HCT116 (cell line): ENCODE data around the gene AGPS. TPM values are rescaled to one million over a fixed set of nuclear protein-coding genes. Genes with fewer than 3 reads are reported as not detected.

Source experiments
- ATAC-seq: fragments of 200-7000 bp; cut with Tn5 transposase; 2 replicates; pipeline ENCODE4 v1.9.1; 2020; ENCODE audit warnings: mild to moderate bottlenecking, moderate library complexity
- BruUV-seq: library from RNA; stranded (reverse); fragments of 400-500 nt; replicated peaks from 2 replicates; lab custom pipeline; 2021; lab: Mats Ljungman, UMichigan
- CTCF ChIA-PET: fragments of 300-600 bp; sonication (Branson Sonifier 250); formaldehyde crosslinking; loops from one replicate; lab custom pipeline; 2021; ENCODE audit warnings: antibody characterized with exemption; lab: Charles Lee
- POLR2A ChIA-PET: fragments of 300-600, 350-600 bp; sonication (Branson Sonifier 250); formaldehyde crosslinking; loops from one replicate; lab custom pipeline; 2021; ENCODE audit warnings: antibody characterized with exemption; lab: Charles Lee
- RAD21 ChIA-PET, 2 experiments: fragments of 300-600 bp; sonication (Branson Sonifier 250); formaldehyde crosslinking; loops; one replicate each; lab custom pipeline; 2023; ENCODE audit warnings: low total read pairs in 2 of 2; ENCODE audit not compliant: uncharacterized antibody in 2 of 2, unreplicated experiment in 2 of 2, low non-redundant PET in 1 of 2; lab: Charles Lee
- DNase-seq: peaks from one replicate; pipeline ENCODE4 v3.0.0-alpha.2; 2010; ENCODE audit warnings: low read depth, low spot score
- H2AFZ ChIP-seq: fragments of 200-600 bp; shearing (Covaris generic), sonication (generic); 2 replicates; pipeline ENCODE4 v1.6.1; 2017; ENCODE audit warnings: low read depth, mixed run types, mixed read lengths, antibody characterized with exemption, low read length; ENCODE audit not compliant: poor library complexity, severe bottlenecking
- H3K27ac ChIP-seq: 2 replicates; pipeline ENCODE4 v1.5.1; 2012; ENCODE audit warnings: low read depth, low read length
- H3K27me3 ChIP-seq: fragments of 200-600 bp; sonication (generic); 2 replicates; pipeline ENCODE4 v1.6.1; 2016; ENCODE audit warnings: mixed run types, low read length, mixed read lengths; ENCODE audit not compliant: insufficient read depth
- H3K36me3 ChIP-seq, 2 experiments: fragments of 200-500 bp in 1 of 2; fragments of 200-600 bp in 1 of 2; sonication (Bioruptor generic) in 1 of 2; sonication (generic) in 1 of 2; 2 replicates each; pipeline versions ENCODE4 v1.5.1 to v1.6.1; 2014 to 2016; ENCODE audit warnings: low read length in 2 of 2, inconsistent platforms in 1 of 2, mixed read lengths in 1 of 2, mixed run types in 1 of 2; ENCODE audit not compliant: insufficient read depth in 2 of 2, control insufficient read depth in 1 of 2
- H3K4me1 ChIP-seq, 2 experiments: fragments of 200-600 bp in 1 of 2; sonication (generic) in 1 of 2; 2 replicates each; pipeline versions ENCODE4 v1.5.1 to v1.6.1; 2012 to 2017; ENCODE audit warnings: low read length in 2 of 2, inconsistent platforms in 1 of 2, mild to moderate bottlenecking in 1 of 2, mixed read lengths in 1 of 2, mixed run types in 1 of 2, moderate library complexity in 1 of 2; ENCODE audit not compliant: insufficient read depth in 2 of 2, control insufficient read depth in 1 of 2
- H3K4me2 ChIP-seq: fragments of 200-600 bp; sonication (generic); 2 replicates; pipeline ENCODE4 v1.6.1; 2017; ENCODE audit warnings: mixed run types, low read length, mixed read lengths
- H3K4me3 ChIP-seq, 2 experiments: fragments of 200-600 bp in 1 of 2; sonication (generic) in 1 of 2; replicated peaks in 1 of 2; 2 replicates each; pipeline ENCODE4 v1.5.1; 2011 to 2016; ENCODE audit warnings: low read length in 2 of 2, control low read depth in 1 of 2, low read depth in 1 of 2, mild to moderate bottlenecking in 1 of 2, mixed read lengths in 1 of 2, mixed run types in 1 of 2
- H3K79me2 ChIP-seq: fragments of 200-600 bp; sonication (generic); 2 replicates; pipeline ENCODE4 v1.6.1; 2017; ENCODE audit warnings: mild to moderate bottlenecking, mixed run types, low read length, moderate library complexity, mixed read lengths; ENCODE audit not compliant: insufficient read depth
- H3K9ac ChIP-seq: fragments of 200-600 bp; sonication (generic); 2 replicates; pipeline ENCODE4 v1.6.1; 2016; ENCODE audit warnings: low read length, mixed read lengths
- H3K9me2 ChIP-seq: fragments of 200-600 bp; sonication (generic), shearing (Covaris generic); 2 replicates; pipeline ENCODE4 v1.6.1; 2017; ENCODE audit warnings: mixed run types, mild to moderate bottlenecking, moderate library complexity; ENCODE audit not compliant: insufficient read depth
- H3K9me3 ChIP-seq, 2 experiments: fragments of 200-500 bp in 1 of 2; fragments of 200-600 bp in 1 of 2; sonication (Bioruptor generic) in 1 of 2; sonication (generic) in 1 of 2; 2 replicates each; pipeline ENCODE4 v1.6.1; 2014 to 2017; ENCODE audit warnings: low read length in 2 of 2, mixed read lengths in 2 of 2, inconsistent platforms in 1 of 2, low read depth in 1 of 2, mild to moderate bottlenecking in 1 of 2, mixed run types in 1 of 2, moderate library complexity in 1 of 2; ENCODE audit not compliant: control insufficient read depth in 1 of 2, insufficient read depth in 1 of 2
- H4K20me1 ChIP-seq: fragments of 200-600 bp; sonication (generic), shearing (Covaris generic); 2 replicates; pipeline ENCODE4 v1.6.1; 2017; ENCODE audit warnings: mixed run types, mild to moderate bottlenecking, moderate library complexity; ENCODE audit not compliant: insufficient read depth
- CEBPB ChIP-seq: IDR thresholded peaks from 2 replicates; pipeline ENCODE4 v1.6.1; 2012; ENCODE audit warnings: low read depth
- EGR1 ChIP-seq: IDR thresholded peaks from 2 replicates; pipeline ENCODE4 v1.6.1; 2012; ENCODE audit warnings: low read depth
- EZH2phosphoT487 ChIP-seq: fragments of 200-600 bp; IDR thresholded peaks from 2 replicates; pipeline ENCODE4 v1.6.1; 2018; ENCODE audit warnings: antibody characterized with exemption, borderline replicate concordance
- RAD21 ChIP-seq: IDR thresholded peaks from 2 replicates; pipeline ENCODE4 v1.6.1; 2012; ENCODE audit warnings: low read depth, mild to moderate bottlenecking
- intact Hi-C: fragments of 100-400 bp; cut with micrococcal nuclease; formaldehyde crosslinking; loops from 2 replicates; pipeline ENCODE4 v1.10.0; 2022
- total RNA-seq: library from RNA; stranded (reverse); gene quantifications from one replicate; pipeline ENCODE4 v1.2.1, GENCODE V29; 2021; ENCODE audit not compliant: unreplicated experiment

Gene AGPS
- total RNA-seq, 1 experiment from 2014 or later: 66.6 TPM

DNA sequence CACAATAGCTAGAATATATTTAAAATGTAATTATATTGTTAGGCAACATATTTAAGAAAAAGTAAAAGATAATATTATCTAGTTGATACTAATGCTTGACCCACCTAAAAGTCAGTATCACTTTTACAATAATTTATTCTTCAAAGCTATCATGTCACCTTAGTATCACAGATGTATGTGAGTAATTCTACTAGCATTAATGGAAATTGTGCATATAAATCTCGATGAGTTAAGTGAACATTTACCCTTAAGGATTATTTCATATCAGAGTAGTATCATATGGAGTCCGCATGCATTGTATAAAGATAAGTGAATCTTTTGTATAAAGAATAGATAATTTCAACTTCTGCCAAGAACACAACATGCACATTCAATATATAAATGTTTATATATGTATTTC lies 103.4 kb downstream of the AGPS start:
- Histone ChIP-seq H3K27me3 (no peaks in the 10 kb centered on the region), H3K4me3 (no peak overlapping the region), H3K4me1 (no peaks in the 10 kb centered on the region), H3K9me2 (no peaks in the 10 kb centered on the region), H3K27ac (no peak overlapping the region), H3K9ac (no peak overlapping the region), H3K4me2 (no peak overlapping the region), H4K20me1 (no peaks in the 10 kb centered on the region), H3K79me2 (no peaks in the 10 kb centered on the region; the same call in 1 of the 2 replicates), H3K36me3 (no peaks in the 10 kb centered on the region), H3K9me3 (no peaks in the 10 kb centered on the region), H2AFZ (no peak overlapping the region)
- RAD21 ChIA-PET: no interaction called here
- POLR2A ChIA-PET: no interaction called here
- intact Hi-C loops: no loop called here
- TF ChIP-seq RAD21: no peak
- TF ChIP-seq EZH2phosphoT487: no peak
- CTCF ChIA-PET: no interaction called here
- ATAC-seq: no peak
- BruUV-seq: no TSS peak
- no peak for DNase-seq

DNA sequence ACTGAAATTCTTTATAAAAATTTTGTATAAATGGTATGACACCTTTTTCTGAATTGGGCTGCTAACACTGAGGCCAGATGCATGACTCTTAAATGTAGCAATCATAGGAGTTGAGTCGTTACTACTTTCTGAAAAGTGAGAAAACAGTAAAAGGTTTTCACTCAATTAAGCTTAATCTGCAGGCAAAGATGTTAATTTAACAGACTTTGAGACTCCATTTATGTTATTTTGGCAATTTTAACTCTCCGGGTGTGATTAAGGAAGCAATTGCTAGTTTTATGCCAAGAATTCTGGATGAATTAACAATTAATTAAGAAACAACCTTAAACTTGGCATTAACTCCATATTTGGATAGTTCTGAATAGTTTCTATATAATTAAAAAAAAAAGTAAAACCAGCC lies 104.3 kb downstream of the AGPS start:
- CTCF ChIA-PET: no interaction called here
- Histone ChIP-seq H3K79me2 (no peaks in the 10 kb centered on the region; the same call in 1 of the 2 replicates), H4K20me1 (no peaks in the 10 kb centered on the region), H3K4me1 (no peaks in the 10 kb centered on the region), H3K9me3 (no peaks in the 10 kb centered on the region), H3K27me3 (no peaks in the 10 kb centered on the region), H3K27ac (no peak overlapping the region), H3K4me2 (no peak overlapping the region), H3K36me3 (no peaks in the 10 kb centered on the region), H3K9ac (no peak overlapping the region), H2AFZ (no peak overlapping the region), H3K9me2 (no peaks in the 10 kb centered on the region), H3K4me3 (no peak overlapping the region)
- TF ChIP-seq CEBPB (no peak), EZH2phosphoT487 (no peak)
- no peak for DNase-seq
- no peak for ATAC-seq
- POLR2A ChIA-PET: no interaction called here
- BruUV-seq: no TSS peak
- RAD21 ChIA-PET: no interaction called here
- intact Hi-C loops: no loop called here

GRCh38 chr2:177501186-177501585 lies 108.6 kb downstream of the AGPS start:
- no peak overlapping the region for H2AFZ ChIP-seq
- no peaks in the 10 kb centered on the region for H3K27me3 ChIP-seq
- no peak for TF ChIP-seq EGR1
- no peak for TF ChIP-seq RAD21
- H3K27ac ChIP-seq: no peak overlapping the region
- no peaks in the 10 kb centered on the region for H3K36me3 ChIP-seq
- BruUV-seq: no TSS peak
- POLR2A ChIA-PET: no interaction called here
- CTCF ChIA-PET: no interaction called here
- H3K9me3 ChIP-seq: no peaks in the 10 kb centered on the region
- intact Hi-C loops: no loop called here
- RAD21 ChIA-PET: no interaction called here
- no peak overlapping the region for H3K9ac ChIP-seq
- H3K4me1 ChIP-seq: no peaks in the 10 kb centered on the region
- DNase-seq: no peak
- H3K79me2 ChIP-seq: no peaks in the 10 kb centered on the region; the same call in 1 of the 2 replicates
- no peaks in the 10 kb centered on the region for H4K20me1 ChIP-seq
- H3K4me3 ChIP-seq: no peak overlapping the region
- ATAC-seq: no peak
- no peaks in the 10 kb centered on the region for H3K9me2 ChIP-seq
- no peak overlapping the region for H3K4me2 ChIP-seq
